DND-41 (cell line): Measurements from ENCODE around the gene CDH12.
"Not testable (repeated sequence)": the region's sequence is repeated elsewhere in the genome, so short reads cannot be mapped to it uniquely, and the experiment has no call there.

ENCODE experiments used
- ATAC-seq: fragments of 200-7000 bp; cut with Tn5 transposase; 3 replicates; pipeline ENCODE4 v1.9.1; 2021; ENCODE audit warnings: low read depth; ENCODE audit not compliant: insufficient read depth
- DNase-seq: peaks from one replicate; pipeline ENCODE4 v3.0.0-alpha.2; 2020
- H2AFZ ChIP-seq: 2 replicates; pipeline ENCODE4 v1.6.0; 2012; ENCODE audit warnings: low read depth, low read length
- H3K27ac ChIP-seq: 2 replicates; pipeline ENCODE4 v1.5.1; 2012; ENCODE audit warnings: low read length, inconsistent platforms
- H3K27me3 ChIP-seq: fragments of 200-600 bp; sonication (generic); 2 replicates; pipeline ENCODE4 v1.6.0; 2012; ENCODE audit warnings: low read length, mild to moderate bottlenecking, inconsistent platforms; ENCODE audit not compliant: insufficient read depth, poor library complexity
- H3K36me3 ChIP-seq: 2 replicates; pipeline ENCODE4 v1.5.1; 2012; ENCODE audit warnings: low read length, inconsistent platforms; ENCODE audit not compliant: insufficient read depth
- H3K4me1 ChIP-seq: 2 replicates; pipeline ENCODE4 v1.5.1; 2012; ENCODE audit warnings: mild to moderate bottlenecking, low read length; ENCODE audit not compliant: insufficient read depth
- H3K4me2 ChIP-seq: 2 replicates; pipeline ENCODE4 v1.6.0; 2012; ENCODE audit warnings: mild to moderate bottlenecking, moderate library complexity, low read length, inconsistent platforms; ENCODE audit not compliant: insufficient read depth
- H3K4me3 ChIP-seq, 2 experiments: fragments of 200-600 bp in 1 of 2; shearing (Covaris generic) in 1 of 2; 2 replicates each; pipeline ENCODE4 v1.5.1; 2012 to 2016; ENCODE audit warnings: inconsistent platforms in 2 of 2, low read length in 2 of 2, mild to moderate bottlenecking in 2 of 2, low read depth in 1 of 2, moderate library complexity in 1 of 2
- H3K79me2 ChIP-seq: 2 replicates; pipeline ENCODE4 v1.6.0; 2012; ENCODE audit warnings: low read length, inconsistent platforms; ENCODE audit not compliant: insufficient read depth
- H3K9ac ChIP-seq: 2 replicates; pipeline ENCODE4 v1.6.0; 2012; ENCODE audit warnings: low read depth, mild to moderate bottlenecking, inconsistent platforms, low read length, moderate library complexity
- H3K9me3 ChIP-seq: 2 replicates; pipeline ENCODE4 v1.5.1; 2012; ENCODE audit warnings: low read length, moderate library complexity, mild to moderate bottlenecking, inconsistent platforms; ENCODE audit not compliant: insufficient read depth, severe bottlenecking
- H4K20me1 ChIP-seq: 2 replicates; pipeline ENCODE4 v1.6.0; 2012; ENCODE audit warnings: low read length; ENCODE audit not compliant: insufficient read depth
- CTCF ChIP-seq: IDR thresholded peaks from 2 replicates; pipeline ENCODE4 v1.5.1; 2012; ENCODE audit warnings: borderline replicate concordance, low read length, moderate library complexity, mild to moderate bottlenecking; ENCODE audit not compliant: poor library complexity, severe bottlenecking; ENCODE audit errors: extremely low read depth
- EZH2 ChIP-seq: IDR thresholded peaks from 3 replicates; pipeline ENCODE4 v1.6.1; 2012; ENCODE audit warnings: borderline replicate concordance, low read depth, mild to moderate bottlenecking, moderate library complexity, low read length, inconsistent platforms; ENCODE audit not compliant: severe bottlenecking

CDH12 gene

GRCh38 chr5:22611327-22611726 is 241.8 kb downstream of the CDH12 start:
- DNase-seq (no peak), ATAC-seq (no peak)
- Histone ChIP-seq H3K27ac (no peak overlapping the region), H3K36me3 (no peaks in the 10 kb centered on the region), H2AFZ (no peak overlapping the region), H3K9me3 (peaks cover 3% of the 10 kb centered on the region), H3K4me3 (no peak overlapping the region), H3K9ac (no peak overlapping the region), H3K4me1 (no peaks in the 10 kb centered on the region), H4K20me1 (no peaks in the 10 kb centered on the region), H3K4me2 (no peak overlapping the region), H3K27me3 (no peaks in the 10 kb centered on the region), H3K79me2 (no peaks in the 10 kb centered on the region)
- no peak for TF ChIP-seq EZH2
- TF ChIP-seq CTCF: no peak

- not testable (repeated sequence) for DNase-seq, H3K9me3 ChIP-seq, H3K4me2 ChIP-seq, H3K4me1 ChIP-seq, ATAC-seq, H3K9ac ChIP-seq, H3K36me3 ChIP-seq, H2AFZ ChIP-seq, H3K4me3 ChIP-seq, H4K20me1 ChIP-seq, H3K27ac ChIP-seq, H3K79me2 ChIP-seq, H3K27me3 ChIP-seq
These were observed 245.6 kb downstream of the CDH12 start for GRCh38 chr5:22607498-22607897.

GRCh38 chr5:22605473-22605872 is 247.7 kb downstream of the CDH12 start:
- no peak for TF ChIP-seq EZH2
- TF ChIP-seq CTCF: no peak
- Histone ChIP-seq H2AFZ (no peak overlapping the region), H3K27me3 (no peaks in the 10 kb centered on the region), H3K9me3 (peaks cover 3% of the 10 kb centered on the region), H3K27ac (no peak overlapping the region), H3K36me3 (no peaks in the 10 kb centered on the region), H3K4me2 (no peak overlapping the region), H3K4me1 (no peaks in the 10 kb centered on the region), H3K79me2 (no peaks in the 10 kb centered on the region), H4K20me1 (no peaks in the 10 kb centered on the region), H3K9ac (no peak overlapping the region), H3K4me3 (no peak overlapping the region)
- ATAC-seq: no peak
- no peak for DNase-seq

- peaks cover 3% of the 10 kb centered on the region for H3K9me3 ChIP-seq
- no peak overlapping the region for H2AFZ ChIP-seq
- ATAC-seq: no peak
- no peak overlapping the region for H3K4me2 ChIP-seq
- no peaks in the 10 kb centered on the region for H3K27me3 ChIP-seq
- no peaks in the 10 kb centered on the region for H3K4me1 ChIP-seq
- no peak for TF ChIP-seq CTCF
- no peak overlapping the region for H3K4me3 ChIP-seq
- H4K20me1 ChIP-seq: no peaks in the 10 kb centered on the region
- DNase-seq: no peak
- H3K27ac ChIP-seq: no peak overlapping the region
- H3K79me2 ChIP-seq: no peaks in the 10 kb centered on the region
- H3K36me3 ChIP-seq: no peaks in the 10 kb centered on the region
- no peak overlapping the region for H3K9ac ChIP-seq
These were observed 248.4 kb downstream of the CDH12 start for GRCh38 chr5:22604711-22605110.
